KBM-7 (cell line): ENCODE data around the gene MBP.

ENCODE experiments used
- DNase-seq: peaks from one replicate; pipeline ENCODE4 v3.0.0-alpha.2; 2015
- in situ Hi-C: fragments of 300-500 bp; cut with MboI; formaldehyde crosslinking; loops from 2 replicates; pipeline ENCODE4 v1.14.3; 2020; ENCODE audit warnings: low sequenced_read_pairs, low pct_unique_long_range_greater_than_20kb, mixed read lengths

MBP gene

DNA sequence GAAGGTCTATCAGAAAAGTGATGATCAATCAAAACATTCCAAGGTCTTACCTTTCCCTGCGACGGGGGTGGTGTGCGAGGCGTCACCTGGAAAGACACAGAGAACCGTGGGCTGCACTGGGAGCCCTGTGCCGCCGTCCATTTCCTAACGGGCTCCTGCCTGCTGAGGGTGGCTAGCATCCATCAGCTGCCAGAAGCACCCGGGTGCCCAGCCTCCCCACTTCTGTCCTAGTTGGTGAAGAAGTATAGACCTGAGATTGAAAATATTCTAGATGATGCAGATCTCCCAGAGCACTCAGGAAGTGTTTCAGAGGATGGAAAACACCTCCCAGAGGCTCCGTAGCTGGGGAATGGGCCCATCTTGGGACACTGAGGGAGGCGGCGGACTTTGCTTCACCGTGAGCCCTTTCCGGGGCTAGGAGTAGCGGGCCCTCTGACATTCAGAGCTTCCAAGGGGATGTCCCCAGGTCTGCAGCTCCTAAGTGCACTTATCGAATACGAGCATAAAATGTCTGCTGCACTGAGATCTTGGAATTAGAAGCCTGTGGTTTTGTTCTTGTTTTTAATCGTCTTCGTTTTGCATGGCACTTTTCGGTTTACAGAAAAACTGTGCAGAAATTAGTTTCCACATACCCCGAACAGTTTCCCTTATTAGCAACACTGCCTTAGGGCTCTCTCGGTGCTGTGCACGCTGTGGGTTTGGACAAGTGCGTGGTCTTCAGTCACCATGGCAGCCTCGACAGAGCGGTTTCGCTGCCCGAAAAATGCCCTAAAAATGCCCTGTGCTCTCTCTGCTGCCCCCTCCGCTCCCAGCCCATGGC, 143.5 kb downstream of the MBP start:
- in situ Hi-C loops, result no loop called here
- no peak for DNase-seq

GRCh38 chr18:76988031-76988826, 144.4 kb downstream of the MBP start:
- in situ Hi-C loops, result no loop called here
- DNase-seq, result no peak

- no peak for DNase-seq
- in situ Hi-C loops, result no loop called here
Observed at GRCh38 chr18:76986406-76986805, 146.2 kb downstream of the MBP start.

- in situ Hi-C loops, result no loop called here
- no peak for DNase-seq
Observed at GRCh38 chr18:76985951-76986236, 146.7 kb downstream of the MBP start.

DNA sequence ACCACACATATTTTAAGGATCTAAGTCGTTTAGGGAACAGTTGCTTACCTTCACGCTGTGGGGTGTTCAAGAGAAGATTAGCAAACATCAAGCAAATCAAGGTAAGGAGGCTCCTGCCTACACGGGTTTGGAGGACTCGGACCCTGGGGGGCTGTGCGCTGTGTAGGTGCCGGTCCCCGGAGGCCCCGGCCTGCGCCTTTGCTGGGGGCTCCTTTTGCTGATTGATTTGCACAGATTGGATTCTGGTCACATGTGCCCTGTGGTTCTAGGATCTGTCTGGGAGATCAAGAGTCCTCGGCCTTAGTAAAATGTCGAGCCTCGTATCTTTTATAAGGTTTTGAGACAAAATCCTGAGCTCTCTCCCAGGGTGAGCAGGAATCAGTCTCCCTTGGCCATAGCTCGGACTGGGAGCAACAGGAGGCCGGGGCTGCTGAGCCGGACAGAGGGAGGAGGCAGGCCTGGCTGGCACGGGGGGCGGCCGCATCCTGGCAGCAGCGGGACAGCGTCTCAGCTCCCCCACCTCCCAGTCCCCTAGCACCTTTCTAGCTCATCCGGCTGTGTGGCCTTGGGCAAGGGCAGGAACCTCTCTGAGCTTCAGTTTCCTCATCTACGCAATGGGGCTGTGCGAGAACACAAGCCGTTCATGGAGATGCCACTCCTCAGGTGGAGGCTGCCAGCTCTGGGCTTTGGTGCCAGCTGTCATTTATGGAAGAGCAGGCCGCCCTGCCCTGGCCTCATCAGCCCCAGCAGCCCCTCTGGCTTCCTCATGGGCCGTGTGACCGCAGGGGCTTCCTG, 147.2 kb downstream of the MBP start:
- DNase-seq, result no peak
- in situ Hi-C loops, result no loop called here

DNA sequence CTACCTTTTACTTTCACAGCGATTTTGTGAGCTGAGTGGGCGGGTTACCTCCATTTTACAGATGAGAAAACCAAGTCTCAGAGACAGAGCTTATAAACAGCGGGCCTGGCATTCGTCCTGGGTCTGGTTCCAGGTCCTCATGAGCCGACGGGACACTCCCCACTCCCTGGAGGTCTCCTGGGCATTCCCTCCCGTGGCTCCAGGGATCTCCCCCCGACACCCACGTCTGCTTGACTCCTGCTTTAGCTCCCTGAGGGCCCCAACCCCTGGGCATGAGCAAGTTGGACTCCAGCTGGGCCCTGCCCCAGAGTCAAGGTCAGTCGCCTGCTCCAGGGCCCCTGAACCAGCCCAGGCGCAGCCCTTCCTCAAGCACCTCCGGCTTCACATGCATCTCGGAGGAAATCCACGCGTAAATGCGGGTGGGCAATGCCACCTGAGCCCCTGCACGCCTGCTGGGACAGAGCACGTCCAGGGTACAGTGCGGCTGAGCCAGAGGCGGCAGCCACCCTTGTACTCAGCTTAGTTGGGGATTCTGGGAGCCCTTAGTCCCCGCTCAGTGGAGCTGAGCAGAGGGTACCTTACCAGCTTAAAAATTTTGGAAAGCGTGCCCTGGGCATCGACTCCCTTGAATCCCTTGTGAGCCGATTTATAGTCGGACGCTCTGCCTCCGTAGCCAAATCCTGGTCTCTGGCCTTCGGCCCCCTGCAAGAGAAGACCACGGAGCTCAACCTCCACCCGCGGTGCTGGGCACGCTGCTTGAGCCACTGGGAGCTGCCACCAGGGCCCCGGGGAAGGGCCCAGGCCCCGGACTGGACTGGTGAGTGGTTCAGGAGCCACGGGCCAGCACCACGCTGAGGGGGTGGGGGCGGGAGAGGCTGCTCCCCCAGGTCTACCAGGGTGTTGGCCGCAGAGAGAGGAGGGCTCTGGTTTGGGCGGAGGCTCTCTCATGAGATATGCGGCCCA, 148.1 kb downstream of the MBP start:
- DNase-seq, result no peak
- in situ Hi-C loops, result no loop called here

DNA sequence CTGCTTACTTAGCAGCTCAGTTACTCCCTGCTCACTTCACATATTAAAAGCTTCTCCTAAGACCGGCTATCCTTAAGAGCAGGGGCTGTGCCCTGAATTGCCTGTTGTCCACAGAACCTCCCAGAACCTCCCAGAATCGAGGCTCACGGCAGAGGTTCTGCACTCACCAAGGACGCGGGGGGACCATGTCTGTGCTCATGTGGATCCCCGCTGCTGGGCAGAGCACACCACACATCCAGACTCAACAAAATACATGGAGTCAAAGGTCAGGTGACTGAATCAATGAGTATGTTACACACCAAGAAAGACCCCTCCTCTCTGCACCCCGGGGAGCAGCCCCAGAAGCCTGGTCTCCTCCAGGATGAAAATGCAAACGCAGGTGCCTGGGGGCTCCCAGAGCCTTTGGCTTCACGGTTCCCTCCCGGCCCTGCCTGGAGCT, 149.0 kb downstream of the MBP start:
- in situ Hi-C loops, result no loop called here
- DNase-seq, result no peak

DNA sequence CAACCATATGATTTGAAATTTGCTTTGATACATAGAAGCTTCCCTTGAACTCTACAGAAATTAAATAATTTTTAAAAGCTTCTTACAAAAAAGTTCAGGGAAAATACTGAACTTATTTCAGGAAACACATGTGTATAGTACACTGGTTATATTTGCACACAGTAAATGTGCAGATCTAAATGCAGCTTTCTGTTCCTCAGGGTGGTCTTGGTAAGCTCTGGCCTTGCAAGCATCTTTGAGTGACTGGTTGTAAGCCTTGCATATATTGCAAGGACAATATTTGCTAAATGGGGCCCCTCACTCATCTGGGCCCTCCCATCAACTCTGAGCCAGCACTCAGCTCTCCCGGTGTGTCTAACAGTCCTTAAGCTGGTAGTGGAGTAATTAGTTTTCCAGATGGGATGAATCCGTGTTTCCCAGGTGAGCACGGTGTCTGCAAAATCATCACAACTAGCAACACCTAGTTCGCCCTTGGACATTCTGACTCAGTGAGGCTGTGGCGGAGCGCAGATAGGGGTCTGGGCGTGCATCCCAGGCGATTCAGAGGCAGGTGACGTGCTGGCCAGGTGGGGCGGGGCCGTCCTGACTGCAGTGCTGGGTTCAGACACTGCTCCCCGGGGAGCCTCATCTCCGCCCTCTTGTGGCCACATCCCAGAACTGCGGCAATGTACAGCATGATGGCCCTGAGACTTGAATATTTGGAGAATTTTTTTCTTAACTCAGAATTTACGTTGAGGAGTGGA, 149.6 kb downstream of the MBP start:
- in situ Hi-C loops, result no loop called here
- peak; percentile 84 for DNase-seq

DNA sequence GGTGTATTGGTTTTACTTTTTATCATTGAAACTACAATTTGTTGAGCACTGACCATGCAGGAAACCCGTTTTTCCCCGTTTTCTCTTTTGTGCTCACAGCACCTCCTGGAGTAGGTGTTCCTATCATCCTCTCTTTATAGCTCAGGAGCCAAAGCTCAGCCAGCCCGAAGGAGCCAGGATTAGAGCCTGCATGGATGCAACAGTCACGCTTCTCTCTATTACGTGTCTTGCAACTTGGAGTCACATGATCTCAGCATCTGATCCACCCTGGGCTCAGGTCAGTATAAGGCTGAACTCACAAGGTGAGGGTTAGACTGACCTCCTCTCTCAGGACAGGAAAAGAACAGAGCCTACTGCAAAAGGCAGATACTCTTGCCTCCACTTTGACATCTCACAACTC, 150.5 kb downstream of the MBP start:
- in situ Hi-C loops, result no loop called here

GRCh38 chr18:76981396-76981968, 151.1 kb downstream of the MBP start:
- no peak for DNase-seq
- in situ Hi-C loops, result no loop called here

More for the DNA sequence above, 150.5 kb downstream of the MBP start:
- no peak for DNase-seq

GRCh38 chr18:76980663-76981395, 151.8 kb downstream of the MBP start:
- no peak for DNase-seq
- in situ Hi-C loops, result no loop called here

GRCh38 chr18:76979906-76980305, 152.7 kb downstream of the MBP start:
- in situ Hi-C loops, result no loop called here
- DNase-seq, result no peak

GRCh38 chr18:76979111-76979751, 153.4 kb downstream of the MBP start:
- in situ Hi-C loops, result no loop called here
- DNase-seq, result no peak

- in situ Hi-C loops, result no loop called here
- DNase-seq, result no peak
Observed at GRCh38 chr18:76978616-76979015, 154.0 kb downstream of the MBP start.

DNA sequence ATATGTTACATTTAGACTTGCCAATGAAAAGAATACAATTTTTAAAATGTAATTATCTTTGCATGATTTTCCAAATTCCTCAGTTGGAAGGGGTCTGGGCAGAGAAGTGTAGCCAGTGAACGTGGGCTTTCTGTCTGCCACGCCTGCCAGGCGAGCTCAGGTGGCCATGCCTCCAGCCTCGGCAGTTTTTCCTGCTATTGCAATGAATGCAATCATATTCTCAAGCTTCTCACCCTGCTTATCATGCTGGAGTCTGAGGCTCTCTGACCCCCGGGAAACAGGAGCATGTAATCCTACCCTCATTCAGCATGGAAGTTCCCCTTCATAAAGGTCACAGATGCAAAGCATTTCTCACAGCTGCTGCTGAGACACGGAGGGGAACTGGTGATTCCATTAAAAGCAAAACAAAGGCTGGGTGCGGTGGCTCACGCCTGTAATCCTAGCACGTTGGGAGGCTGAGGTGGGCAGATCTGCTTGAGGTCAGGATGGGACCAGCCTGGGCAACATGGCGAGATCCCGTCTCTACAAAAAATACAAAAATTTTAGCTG, 154.8 kb downstream of the MBP start:
- in situ Hi-C loops, result no loop called here
- no peak for DNase-seq

DNA sequence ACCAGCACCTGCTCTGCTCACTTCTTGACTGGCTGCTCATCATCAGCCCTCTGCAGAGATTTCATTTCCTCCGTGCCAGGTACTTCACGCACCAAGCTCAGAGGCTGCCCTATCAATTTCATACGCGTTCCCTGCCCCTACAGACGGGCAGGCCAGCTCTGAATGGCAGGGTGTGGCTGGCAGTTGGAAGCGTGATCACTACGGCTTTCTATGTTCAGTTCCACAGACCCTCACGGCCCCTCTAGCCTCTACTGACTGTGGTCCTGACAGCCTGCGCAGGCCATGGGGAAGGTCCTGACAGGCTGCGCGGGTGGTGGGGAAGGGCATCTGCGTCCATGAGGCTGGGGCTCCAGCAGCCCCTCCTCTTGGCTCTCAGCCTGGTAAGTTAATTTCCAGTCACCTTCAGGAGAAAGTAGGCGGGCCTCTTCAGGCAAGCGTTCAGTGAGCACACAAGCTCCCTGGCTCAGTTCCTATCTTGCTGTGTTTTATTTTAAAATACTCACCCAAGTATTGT, 155.4 kb downstream of the MBP start:
- in situ Hi-C loops, result no loop called here
- no peak for DNase-seq
